ENCODE results near the gene ANKRD44.

The ANKRD44 gene

GRCh38 chr2:197141702-197142473, 168.7 kb downstream of the ANKRD44 start:
- no peak for DNase-seq (ENCODE audit: low spot score)

GRCh38 chr2:197140045-197140444, 170.5 kb downstream of the ANKRD44 start:
- no peak for DNase-seq (ENCODE audit: low spot score)

- DNase-seq (ENCODE audit: low spot score): no peak
Measured at GRCh38 chr2:197138506-197138905, 172.1 kb downstream of the ANKRD44 start.

- DNase-seq (ENCODE audit: low spot score): no peak
Measured at GRCh38 chr2:197137826-197138477, 172.6 kb downstream of the ANKRD44 start.

GRCh38 chr2:197137231-197137630, 173.3 kb downstream of the ANKRD44 start:
- no peak for DNase-seq (ENCODE audit: low spot score)

GRCh38 chr2:197136452-197136851, 174.1 kb downstream of the ANKRD44 start:
- no peak for DNase-seq (ENCODE audit: low spot score)

- DNase-seq (ENCODE audit: low spot score): no peak
Measured at GRCh38 chr2:197135806-197136205, 174.8 kb downstream of the ANKRD44 start.

GRCh38 chr2:197134206-197134605, 176.4 kb downstream of the ANKRD44 start:
- no peak for DNase-seq (ENCODE audit: low spot score)

GRCh38 chr2:197131558-197131855, 179.1 kb downstream of the ANKRD44 start:
- DNase-seq (ENCODE audit: low spot score): no peak

- no peak for DNase-seq (ENCODE audit: low spot score)
Measured at GRCh38 chr2:197130318-197130717, 180.3 kb downstream of the ANKRD44 start.

- DNase-seq (ENCODE audit: low spot score): no peak
Measured at GRCh38 chr2:197128897-197129296, 181.7 kb downstream of the ANKRD44 start.

- DNase-seq (ENCODE audit: low spot score): no peak
Measured at GRCh38 chr2:197128126-197128525, 182.5 kb downstream of the ANKRD44 start.

GRCh38 chr2:197126630-197127352, 183.8 kb downstream of the ANKRD44 start:
- DNase-seq (ENCODE audit: low spot score): no peak

GRCh38 chr2:197124639-197125390, 185.8 kb downstream of the ANKRD44 start:
- peak; percentile 46 for DNase-seq (ENCODE audit: low spot score)

GRCh38 chr2:197122821-197123220, 187.8 kb downstream of the ANKRD44 start:
- no peak for DNase-seq (ENCODE audit: low spot score)

GRCh38 chr2:197121756-197122385, 188.7 kb downstream of the ANKRD44 start:
- no peak for DNase-seq (ENCODE audit: low spot score)

- no peak for DNase-seq (ENCODE audit: low spot score)
Measured at GRCh38 chr2:197121255-197121654, 189.3 kb downstream of the ANKRD44 start.

- no peak for DNase-seq (ENCODE audit: low spot score)
Measured at GRCh38 chr2:197116306-197116879, 194.2 kb downstream of the ANKRD44 start.

GRCh38 chr2:197115325-197115724, 195.3 kb downstream of the ANKRD44 start:
- DNase-seq (ENCODE audit: low spot score): no peak

GRCh38 chr2:197113275-197113711, 197.3 kb downstream of the ANKRD44 start:
- peak; percentile 43 for DNase-seq (ENCODE audit: low spot score)

- DNase-seq (ENCODE audit: low spot score): no peak
Measured at GRCh38 chr2:197109326-197109725, 201.3 kb downstream of the ANKRD44 start.

Measured in Ammon's horn (tissue), 1 donor.